ENCODE data around the gene RARB. TPM values are rescaled to one million over a fixed set of nuclear protein-coding genes. Genes with fewer than 3 reads are reported as not detected.

The RARB gene
- total RNA-seq, 1 experiment from 2014 or later: 31.3 TPM

GRCh38 chr3:25503898-25504301, 75.8 kb downstream of the RARB start:
- H3K4me1 Mint-ChIP-seq (ENCODE audit: low read depth, unreplicated experiment): peaks cover 8% of the 10 kb centered on the region
- no peak for TF ChIP-seq CTCF (IDR thresholded peaks at IDR 0.05; ENCODE audit: unreplicated experiment)
- TSS peak; percentile 9 for BruUV-seq (replicated peaks)
- intact Hi-C loops (cut with micrococcal nuclease; ENCODE audit: unreplicated experiment): no loop called here
- DNase-seq: no peak
- H3K27ac Mint-ChIP-seq (ENCODE audit: unreplicated experiment): no peak overlapping the region
- CTCF ChIA-PET: no interaction called here
- H3K36me3 Mint-ChIP-seq (ENCODE audit: insufficient read depth, unreplicated experiment): peaks cover 13% of the 10 kb centered on the region
- no peaks in the 10 kb centered on the region for H3K27me3 Mint-ChIP-seq (ENCODE audit: unreplicated experiment)
- no peak overlapping the region for H3K4me3 Mint-ChIP-seq (ENCODE audit: low read depth, unreplicated experiment)
- H3K9me3 Mint-ChIP-seq (ENCODE audit: low read depth, unreplicated experiment): no peaks in the 10 kb centered on the region

GRCh38 chr3:25505581-25505980, 77.5 kb downstream of the RARB start:
- Mint-ChIP-seq H3K9me3 (ENCODE audit: low read depth, unreplicated experiment) (no peaks in the 10 kb centered on the region), H3K4me3 (ENCODE audit: low read depth, unreplicated experiment) (no peak overlapping the region), H3K27ac (ENCODE audit: unreplicated experiment) (no peak overlapping the region), H3K4me1 (ENCODE audit: low read depth, unreplicated experiment) (peaks cover 8% of the 10 kb centered on the region), H3K27me3 (ENCODE audit: unreplicated experiment) (no peaks in the 10 kb centered on the region), H3K36me3 (ENCODE audit: insufficient read depth, unreplicated experiment) (peaks cover 13% of the 10 kb centered on the region)
- BruUV-seq (replicated peaks): no TSS peak
- CTCF ChIA-PET: no interaction called here
- intact Hi-C loops (cut with micrococcal nuclease; ENCODE audit: unreplicated experiment): no loop called here
- no peak for TF ChIP-seq CTCF (IDR thresholded peaks at IDR 0.05; ENCODE audit: unreplicated experiment)
- DNase-seq: no peak

DNA sequence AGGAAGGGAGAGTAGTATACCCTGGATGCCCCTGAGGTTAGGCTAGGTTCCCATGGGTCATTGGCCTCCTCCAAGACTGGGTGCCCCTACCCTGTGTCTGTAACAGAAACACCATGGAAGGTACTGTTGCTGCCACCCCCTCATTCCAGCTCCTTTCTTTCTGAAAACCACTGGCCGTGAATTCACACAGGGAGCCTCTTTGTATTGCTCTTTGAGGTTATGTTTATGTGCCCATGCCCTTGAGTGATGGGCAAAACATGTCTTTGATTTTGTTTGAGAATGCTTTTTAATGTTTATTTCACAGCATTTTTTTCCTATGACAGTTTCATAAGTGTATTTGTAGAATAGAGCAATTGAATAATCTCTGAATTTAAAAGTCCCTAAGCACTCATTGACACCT, 79.7 kb downstream of the RARB start:
- BruUV-seq (replicated peaks): no TSS peak
- peaks cover 3% of the 10 kb centered on the region for H3K36me3 Mint-ChIP-seq (ENCODE audit: insufficient read depth, unreplicated experiment)
- intact Hi-C loops (cut with micrococcal nuclease; ENCODE audit: unreplicated experiment): no loop called here
- no peaks in the 10 kb centered on the region for H3K27me3 Mint-ChIP-seq (ENCODE audit: unreplicated experiment)
- H3K4me1 Mint-ChIP-seq (ENCODE audit: low read depth, unreplicated experiment): peaks cover 8% of the 10 kb centered on the region
- H3K4me3 Mint-ChIP-seq (ENCODE audit: low read depth, unreplicated experiment): no peak overlapping the region
- DNase-seq: no peak
- TF ChIP-seq CTCF (IDR thresholded peaks at IDR 0.05; ENCODE audit: unreplicated experiment): no peak
- CTCF ChIA-PET: interaction anchor here (0.7 to 1.0 kb wide), 2 partner anchors 25 to 34 kb away, joined by 3 read pairs; no protein-coding TSS in a partner anchor
- no peaks in the 10 kb centered on the region for H3K9me3 Mint-ChIP-seq (ENCODE audit: low read depth, unreplicated experiment)
- no peak overlapping the region for H3K27ac Mint-ChIP-seq (ENCODE audit: unreplicated experiment)

GRCh38 chr3:25508433-25508832, 80.4 kb downstream of the RARB start:
- Mint-ChIP-seq H3K27me3 (ENCODE audit: unreplicated experiment) (no peaks in the 10 kb centered on the region), H3K4me1 (ENCODE audit: low read depth, unreplicated experiment) (peaks cover 8% of the 10 kb centered on the region), H3K4me3 (ENCODE audit: low read depth, unreplicated experiment) (no peak overlapping the region), H3K27ac (ENCODE audit: unreplicated experiment) (no peak overlapping the region), H3K9me3 (ENCODE audit: low read depth, unreplicated experiment) (no peaks in the 10 kb centered on the region), H3K36me3 (ENCODE audit: insufficient read depth, unreplicated experiment) (peaks cover 3% of the 10 kb centered on the region)
- DNase-seq: no peak
- intact Hi-C loops (cut with micrococcal nuclease; ENCODE audit: unreplicated experiment): no loop called here
- CTCF ChIA-PET: interaction anchor here (0.7 to 1.0 kb wide), 2 partner anchors 24 to 35 kb away, joined by 3 read pairs; no protein-coding TSS in a partner anchor
- BruUV-seq (replicated peaks): no TSS peak
- TF ChIP-seq CTCF (IDR thresholded peaks at IDR 0.05; ENCODE audit: unreplicated experiment): no peak
